Activated CD4-positive, alpha-beta T cell treated with anti-CD3 and anti-CD28 coated beads, Interleukin-2, Interleukin-4, amounts not matched to agents 100 ng/mL and 50 ng/mL, durations not matched to agents 16 hours and 8 hours (primary cell): ENCODE measurements around the gene TPCN2.

Experiments
- DNase-seq: peaks from one replicate; pipeline ENCODE4 v3.0.0-alpha.2; 2020; ENCODE audit warnings: low spot score

TPCN2 gene

DNA sequence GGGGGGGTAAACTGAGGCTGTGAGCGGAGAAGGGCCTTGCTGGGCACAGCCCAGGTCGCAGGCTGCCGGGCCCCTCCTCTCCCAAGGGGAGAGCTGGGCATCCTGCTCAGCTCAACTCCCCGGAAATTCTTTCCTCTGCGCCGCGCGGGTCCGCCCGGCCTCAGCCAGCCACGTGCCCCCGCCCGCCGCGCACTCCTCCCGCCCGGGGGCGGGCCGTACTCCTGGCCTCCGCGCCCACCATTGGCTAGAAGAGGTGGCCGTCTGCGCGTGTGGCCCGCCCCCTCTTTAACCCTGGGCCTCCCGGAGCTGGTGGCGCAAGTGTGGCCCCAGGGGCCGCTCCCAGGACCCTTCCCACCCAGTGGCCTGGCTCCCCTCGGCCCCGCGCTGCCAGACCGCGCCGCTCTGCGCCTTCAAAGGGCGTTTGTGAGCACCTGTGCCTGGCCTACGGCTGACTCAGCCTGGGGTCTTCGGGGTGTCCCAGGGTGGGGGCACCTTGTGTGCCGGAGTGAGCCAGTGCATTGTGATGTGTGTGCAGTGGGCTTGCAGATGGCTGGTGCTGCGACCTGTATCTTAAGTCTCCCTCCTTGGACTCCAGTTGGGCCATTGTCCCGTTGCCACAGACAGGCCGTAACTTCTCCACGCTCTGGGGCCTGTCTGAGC is 37.6 kb upstream of the TPCN2 start:
- DNase-seq: peak; percentile 22

DNA sequence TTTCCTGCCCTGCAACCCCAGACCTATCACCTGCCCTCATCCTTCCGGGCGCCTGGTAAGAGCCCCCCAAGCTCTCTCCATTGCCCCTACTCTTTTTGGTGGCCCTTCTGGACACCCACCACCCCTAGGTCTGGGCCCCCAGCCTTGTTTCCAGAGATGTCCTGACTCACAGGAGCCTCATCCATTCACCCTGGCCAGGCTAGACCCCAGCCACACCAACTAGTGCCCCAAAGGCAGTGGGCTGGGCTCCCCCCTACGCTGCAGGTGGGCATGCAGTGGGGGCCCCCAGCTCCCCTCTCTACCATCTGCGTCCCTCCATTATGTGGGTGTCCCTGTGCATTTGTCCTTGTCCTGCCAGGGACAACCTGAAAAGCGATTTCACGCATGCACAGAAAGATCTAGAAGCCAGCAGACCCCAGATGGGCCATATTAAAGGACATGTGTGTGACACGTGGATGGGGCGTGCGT is 37.1 kb upstream of the TPCN2 start:
- no peak for DNase-seq

DNA sequence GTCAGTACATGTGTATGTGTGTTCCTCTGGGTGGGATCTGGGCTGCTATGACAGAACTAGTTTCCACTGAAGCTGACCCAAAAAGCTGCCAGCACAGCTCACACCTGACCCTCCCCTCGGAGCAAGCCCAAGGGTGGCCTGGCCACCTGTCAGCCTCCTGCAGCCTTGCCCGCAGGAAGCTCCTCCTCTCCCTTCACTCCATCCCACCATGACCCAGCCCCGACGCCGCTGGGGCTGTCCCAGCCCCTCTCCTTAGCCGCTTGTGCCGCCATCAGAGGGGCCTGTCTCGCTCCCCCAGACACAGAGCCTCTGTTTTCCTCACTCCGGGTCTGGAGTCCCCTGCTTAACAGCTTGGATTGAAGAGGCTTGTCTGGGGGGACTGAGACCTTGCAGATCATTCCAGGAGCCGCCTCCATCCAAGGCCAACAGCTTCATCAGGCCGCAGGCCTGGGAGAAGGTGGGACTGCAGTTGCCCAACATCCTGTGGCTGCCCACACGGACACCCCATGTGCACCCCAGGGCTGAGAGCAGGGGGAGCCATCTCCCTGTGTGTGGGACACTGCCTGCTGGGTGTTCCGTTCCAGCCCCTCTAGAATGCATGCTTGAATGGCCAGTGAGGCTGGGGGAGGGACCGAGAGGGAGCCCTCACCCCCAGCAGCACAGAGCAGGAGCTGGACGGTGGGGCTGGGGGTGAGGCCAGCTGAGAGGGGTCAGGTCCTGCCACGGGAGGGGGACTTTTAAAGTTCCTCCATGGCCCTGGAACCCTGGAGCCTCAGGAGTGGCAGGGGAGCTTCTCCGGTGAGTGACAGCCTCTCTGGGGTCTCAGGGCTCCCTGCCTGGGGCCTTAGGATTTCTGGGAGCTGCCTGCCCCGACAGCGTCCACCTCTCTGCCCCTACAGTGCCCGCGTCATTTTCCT is 36.4 kb upstream of the TPCN2 start:
- DNase-seq: no peak

DNA sequence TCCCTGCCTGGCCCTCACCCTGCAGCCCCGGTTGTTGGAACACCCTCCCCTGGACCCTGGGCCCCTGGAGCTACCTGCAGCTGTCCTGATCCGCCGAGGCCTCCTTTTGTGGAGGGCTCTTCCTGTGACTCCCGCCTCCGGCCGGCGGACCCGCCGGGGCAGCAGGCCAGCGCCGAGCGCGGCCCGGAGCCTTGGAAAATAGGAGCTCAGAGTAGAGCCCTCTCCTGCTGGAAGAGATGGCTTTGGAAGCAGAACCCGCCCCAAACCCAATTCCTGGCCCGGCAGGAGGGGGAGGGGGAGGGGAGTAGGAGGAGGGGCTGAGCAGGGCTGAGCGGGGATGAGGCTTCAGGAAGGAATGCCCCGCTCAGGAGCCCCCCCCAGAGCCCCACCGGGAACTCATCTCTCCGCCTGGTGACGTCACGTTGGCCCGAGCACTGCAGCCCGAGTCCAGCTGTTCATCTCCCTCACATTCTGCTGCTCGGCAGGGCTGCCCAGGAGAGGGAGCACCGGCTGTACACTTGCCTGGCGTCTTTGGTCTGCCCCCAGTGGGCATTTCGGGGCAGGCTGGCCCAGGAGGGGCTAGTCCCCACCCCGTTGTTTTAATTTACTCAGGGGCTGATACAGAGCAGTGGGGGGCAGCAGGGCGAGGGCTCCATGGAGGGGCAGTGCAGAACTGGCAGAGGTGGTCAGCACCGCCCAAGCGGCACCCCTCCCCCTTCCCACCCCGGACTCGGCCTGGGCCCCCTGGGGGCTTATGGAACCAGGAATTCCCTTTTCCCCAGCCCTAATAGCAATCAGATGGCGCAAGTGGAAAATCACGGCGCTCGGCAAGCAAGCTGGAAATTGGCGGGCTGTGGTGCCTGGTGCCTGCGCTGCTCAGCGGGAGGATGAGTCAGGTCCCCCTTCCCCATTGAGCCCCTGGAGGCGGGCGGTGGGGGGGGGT is 35.5 kb upstream of the TPCN2 start, which contains the start of gene MRGPRF:
MRGPRF (minus strand) TSS at position 238 of the 943 bp plus-strand sequence. CDS start 3,345 bp downstream, outside the sequence.
- DNase-seq: no peak

DNA sequence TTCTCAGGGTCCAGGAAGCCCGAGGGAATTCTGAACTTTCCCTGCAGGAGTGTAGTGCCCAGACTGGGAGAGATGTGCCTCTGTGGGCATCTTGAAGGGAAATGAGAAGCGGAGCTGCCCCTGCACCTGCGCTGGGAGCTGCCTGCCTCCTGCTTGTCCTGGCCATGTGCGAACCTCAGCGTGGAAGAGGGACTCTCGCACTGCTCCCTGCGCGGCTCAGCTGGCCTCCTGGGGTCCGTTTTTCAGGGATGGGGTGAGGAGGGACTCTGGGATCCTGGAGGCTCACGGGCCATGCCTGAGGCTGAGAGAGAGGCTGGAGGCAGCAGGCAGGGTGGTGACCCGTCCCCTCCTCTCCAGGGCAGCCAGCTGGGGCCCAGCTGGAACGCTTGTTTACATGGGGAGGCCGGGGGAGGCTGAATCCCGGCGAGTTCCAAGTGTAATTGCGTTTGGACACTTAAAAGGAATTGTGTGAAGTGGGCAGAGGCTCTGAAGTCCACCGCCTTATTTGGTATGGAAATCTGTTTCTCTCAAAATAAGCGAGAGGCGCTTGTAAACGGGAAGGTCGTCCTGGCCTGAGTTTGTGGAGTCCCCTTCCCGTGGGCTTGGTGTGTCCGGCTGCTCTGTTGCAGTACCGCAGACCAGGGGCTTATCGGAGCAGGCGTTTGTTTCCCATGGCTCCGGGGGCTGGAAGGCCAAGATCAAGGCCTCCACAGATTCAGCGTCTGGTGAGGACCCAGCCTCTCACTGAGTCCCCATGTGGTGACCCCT is 34.5 kb upstream of the TPCN2 start:
- no peak for DNase-seq

DNA sequence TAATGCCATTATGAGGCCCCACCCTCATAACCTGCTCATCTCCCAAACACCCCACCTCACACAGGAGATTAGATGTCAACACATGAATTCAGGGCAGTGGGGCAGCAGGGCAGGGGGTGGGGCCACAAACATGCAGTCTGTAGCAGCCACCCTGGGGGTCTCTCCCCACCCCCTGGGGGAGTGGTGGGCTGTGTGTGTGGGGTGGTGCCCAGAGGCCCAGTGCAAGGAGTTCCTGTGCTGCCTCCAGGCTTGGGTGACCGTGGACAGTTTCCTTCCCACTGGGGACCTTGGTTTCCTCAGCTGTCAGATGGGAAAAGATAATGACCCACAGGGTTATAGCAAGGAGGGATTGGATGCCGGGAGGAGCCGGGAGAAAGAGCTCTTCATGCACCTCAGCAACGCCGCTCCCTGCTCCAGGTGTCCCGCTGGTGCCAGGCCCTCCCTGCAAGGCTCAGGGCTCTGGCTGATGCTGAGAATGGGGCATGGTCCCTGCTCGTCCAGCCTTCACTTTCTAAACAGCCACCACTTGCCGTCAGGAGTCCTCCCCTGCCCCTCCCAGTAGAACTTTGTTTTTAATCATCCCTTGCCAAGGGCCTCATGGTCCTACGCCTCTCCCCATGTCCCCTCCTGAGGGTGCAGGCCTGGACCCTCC is 33.7 kb upstream of the TPCN2 start:
- no peak for DNase-seq

DNA sequence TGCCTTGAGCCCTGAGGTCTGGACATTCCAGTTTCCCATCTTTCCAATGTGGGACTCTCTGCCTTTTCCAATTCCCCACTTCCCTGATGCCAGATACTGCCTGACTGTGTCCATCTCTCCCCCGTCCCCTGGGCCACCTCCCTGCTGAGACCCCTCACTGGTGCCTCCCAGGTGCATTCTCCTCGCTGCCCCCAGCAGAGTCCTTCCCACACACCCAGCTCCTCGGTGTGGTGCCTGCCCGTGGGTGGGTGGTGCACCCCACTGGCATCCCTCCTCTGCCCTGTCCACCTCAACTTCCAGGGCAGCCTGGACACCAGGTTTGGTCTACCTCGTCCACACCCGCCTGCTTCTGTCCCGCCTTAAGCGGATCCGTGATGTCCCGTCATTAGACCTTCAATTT is 30.8 kb upstream of the TPCN2 start:
- DNase-seq: no peak

DNA sequence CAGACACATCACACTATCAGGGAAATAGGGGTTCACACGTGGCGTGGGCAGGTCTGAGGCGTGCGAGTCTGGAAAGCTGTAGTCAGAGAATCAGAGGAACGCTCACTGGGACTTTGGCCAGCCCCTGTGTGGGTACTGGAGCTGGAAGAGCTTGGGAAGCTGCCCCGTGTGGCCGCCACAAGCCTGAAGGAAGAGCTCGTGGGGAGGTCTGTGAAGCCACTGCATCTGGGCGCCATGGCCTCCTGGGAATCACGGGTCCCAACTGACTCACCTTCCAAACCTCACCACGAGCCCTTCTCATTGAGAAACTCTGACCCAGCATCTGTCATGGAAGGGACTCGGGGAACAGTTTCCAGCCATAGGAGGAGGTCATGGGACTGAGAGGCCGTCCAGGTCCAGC is 29.8 kb upstream of the TPCN2 start:
- DNase-seq: no peak

DNA sequence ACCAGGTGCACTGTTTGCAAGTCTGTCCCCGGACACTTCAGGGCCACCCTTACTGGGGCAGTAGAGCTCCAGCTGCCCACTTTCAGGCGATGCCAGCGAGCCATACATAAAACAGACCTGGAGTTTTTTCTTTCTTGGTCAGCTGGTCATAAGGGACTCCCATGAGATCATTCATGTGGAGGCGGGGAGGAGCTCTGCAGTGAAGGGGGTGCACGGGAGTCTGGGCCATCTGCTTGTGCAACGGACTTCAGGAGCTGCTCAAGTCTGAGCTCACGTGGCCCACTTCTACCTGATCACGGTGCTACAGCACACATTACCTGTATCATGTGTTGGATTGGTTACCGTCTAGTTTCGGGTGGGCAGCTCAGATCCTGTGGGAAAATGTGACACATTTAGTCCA is 26.5 kb upstream of the TPCN2 start:
- DNase-seq: no peak

DNA sequence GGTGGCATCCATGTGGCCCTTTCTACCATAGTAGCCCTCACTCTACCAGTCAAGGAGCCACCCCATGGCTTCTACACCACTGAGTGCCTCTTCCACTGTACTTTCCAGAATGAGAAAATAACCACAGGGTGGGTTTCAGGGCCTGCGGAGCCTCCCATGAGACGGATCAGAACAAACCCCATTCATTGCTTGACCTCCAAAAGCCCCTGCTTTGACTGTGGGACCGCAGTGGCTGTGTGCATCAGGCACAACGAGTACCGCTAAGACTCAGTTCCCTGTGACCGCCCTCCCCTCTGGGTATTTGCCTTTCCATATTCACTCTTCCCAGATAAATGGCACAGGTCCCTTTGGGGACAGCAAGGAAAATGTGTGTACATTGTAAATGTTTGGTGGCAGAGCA is 24.2 kb upstream of the TPCN2 start:
- no peak for DNase-seq

DNA sequence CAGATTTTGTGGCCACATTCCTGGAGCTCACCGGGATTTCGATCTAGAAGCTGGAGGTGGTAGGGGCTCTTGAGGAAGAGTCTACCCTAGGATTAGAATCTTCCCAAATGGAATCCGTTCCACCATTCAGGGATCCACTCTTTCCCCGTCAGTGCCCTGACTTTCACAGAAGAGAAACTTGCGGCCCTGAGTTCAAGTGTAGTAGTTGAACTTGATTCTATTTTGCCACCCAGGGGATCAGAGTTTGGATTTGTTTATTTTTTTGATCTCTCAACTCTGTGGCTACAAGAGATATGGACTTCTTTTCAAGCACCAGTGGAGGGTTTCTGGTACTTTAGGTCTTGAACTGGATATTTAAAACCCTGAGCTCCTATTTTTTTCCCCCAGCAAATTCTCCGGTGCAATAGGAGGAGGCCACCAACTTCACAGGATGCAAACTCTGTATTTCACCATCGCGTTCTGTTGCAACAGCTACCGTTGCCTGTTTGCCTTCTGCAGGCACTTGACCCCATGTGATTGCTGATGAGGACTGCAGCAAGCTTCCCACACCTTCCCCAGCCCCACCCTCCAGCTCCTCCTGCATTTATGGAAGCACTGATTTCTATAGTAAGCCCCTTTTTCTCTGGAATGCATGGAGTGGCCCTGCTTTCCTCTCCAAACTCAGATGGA is 20.9 kb upstream of the TPCN2 start:
- no peak for DNase-seq

DNA sequence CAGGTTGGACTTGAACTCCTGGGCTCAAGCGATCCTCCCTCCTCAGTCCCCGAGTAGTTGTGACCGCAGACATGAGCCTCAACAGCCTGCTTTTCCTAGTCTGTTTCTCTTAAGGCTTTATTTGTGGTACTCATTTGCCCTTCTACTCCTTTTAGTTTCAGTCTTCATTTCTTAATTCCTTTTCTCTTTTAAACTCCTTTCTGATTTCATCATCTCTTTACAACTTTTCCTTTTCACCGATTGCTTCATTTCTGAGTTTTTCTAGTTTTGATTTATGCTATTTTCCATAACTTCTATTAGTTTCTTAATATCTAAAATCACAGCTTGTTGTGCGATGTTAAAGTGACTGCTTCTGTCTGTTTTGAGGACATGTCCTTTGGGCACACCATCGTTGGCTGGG is 18.4 kb upstream of the TPCN2 start:
- no peak for DNase-seq

DNA sequence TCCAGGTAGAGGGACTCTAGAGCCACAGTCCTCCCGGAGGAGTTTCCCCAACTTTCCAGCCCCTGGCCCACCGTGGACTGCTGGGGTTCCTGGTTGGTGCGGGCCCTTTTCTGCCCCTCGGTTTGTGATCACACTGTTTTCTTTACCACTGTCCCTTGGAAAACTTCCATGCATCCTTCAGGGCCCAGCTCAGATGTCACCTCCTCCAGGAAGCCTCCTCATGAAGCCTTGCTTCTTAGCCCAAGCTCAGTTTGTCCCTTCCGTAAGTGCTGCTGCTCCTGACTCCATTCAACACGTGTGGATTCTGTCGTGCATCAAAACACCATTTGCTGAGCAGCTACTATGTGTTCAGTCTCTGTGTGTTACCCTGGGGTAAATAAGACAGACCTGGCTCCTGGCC is 15.9 kb upstream of the TPCN2 start:
- no peak for DNase-seq

DNA sequence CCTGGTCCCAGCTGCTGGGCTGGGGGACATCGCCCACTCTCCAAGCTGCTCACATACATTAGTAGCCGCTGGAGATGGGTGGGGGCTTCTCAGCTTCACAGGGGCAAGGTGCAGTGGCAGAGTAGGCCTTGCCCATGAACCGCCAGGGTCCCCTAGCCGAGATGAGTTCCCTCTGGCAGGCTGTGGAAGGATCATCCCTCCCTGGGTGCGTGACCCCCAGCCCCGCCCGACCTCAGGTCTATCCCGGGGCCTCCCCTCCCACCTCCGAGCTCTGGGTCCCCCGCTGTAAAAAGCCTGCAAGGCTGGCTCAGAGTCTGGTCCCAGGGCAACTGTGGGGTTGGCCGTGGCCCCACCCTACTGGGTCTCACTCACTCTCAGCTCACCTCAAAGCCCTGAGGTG is 15.3 kb upstream of the TPCN2 start:
- DNase-seq: no peak

DNA sequence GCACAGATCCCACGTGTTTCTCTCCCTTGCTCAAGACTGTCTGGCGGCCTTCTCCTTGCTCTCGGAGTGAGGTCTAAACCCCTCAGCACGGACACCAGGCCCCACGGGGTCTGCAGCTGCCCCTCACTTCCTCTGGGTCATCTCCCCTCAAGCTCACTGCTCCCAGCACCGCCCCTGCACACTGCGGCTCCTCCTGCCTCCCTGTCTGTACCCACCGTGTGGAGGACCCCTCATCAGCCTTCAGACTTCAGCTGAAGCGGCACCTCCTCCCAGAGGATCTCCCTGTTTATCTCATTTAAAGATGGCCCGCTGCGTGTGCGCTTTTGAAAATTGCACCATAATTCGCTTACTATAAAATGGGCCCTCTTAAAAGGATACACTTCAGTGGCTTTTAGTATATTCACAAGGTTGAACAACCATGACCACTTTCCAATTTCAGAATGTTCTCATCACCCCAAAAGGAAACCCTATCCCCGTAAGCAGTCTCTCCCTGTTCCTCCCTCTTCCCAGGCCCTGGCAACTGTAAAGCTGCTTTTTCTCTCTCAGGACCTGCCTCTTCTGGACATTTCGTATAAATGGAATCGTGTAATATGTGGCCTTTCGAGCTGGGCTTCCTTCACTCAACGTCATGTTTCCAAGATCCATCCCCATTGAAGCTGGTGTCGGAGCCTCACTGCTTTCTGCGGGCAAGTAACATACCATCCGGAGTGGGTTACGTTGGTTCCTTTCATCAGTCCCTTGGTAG is 14.4 kb upstream of the TPCN2 start:
- DNase-seq: no peak

DNA sequence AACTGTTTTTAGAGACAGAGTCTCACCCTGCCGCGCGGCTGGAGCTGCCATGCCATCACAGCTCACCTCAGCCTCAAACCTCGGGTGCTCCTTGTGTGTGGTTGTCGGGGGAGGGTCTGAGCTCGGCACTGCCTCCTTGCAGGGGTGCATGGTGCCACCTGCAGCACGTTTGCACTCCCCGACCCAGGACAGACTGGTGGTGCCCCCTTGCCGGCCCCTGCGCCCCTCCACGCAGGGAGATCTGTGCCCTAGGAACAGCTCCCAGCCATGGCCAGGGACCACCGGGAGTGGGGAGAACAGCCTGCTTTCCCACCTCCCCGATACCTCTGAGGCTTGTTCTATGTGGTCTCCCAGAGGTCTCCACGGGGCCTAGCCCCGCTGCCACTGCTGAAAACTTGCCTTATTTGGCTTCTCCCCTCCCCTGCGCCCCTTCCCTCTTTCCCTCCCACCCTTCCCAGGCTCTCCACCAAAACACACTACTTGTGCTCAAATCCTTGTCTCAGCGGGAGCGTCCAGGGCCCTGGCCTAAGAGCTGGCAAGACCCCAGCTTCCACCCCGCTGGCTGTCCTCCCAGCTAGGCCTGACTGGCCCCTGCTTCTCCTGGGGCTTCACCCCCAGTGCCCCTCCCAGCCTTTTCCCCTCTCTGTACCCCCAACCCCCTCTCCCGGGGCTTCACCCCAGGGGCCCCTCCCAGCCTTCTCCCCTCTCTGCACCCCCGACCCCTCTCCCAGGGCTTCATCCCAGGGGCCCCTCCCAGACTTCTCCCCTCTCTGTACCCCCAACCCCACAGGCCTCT is 13.4 kb upstream of the TPCN2 start:
- DNase-seq: no peak

DNA sequence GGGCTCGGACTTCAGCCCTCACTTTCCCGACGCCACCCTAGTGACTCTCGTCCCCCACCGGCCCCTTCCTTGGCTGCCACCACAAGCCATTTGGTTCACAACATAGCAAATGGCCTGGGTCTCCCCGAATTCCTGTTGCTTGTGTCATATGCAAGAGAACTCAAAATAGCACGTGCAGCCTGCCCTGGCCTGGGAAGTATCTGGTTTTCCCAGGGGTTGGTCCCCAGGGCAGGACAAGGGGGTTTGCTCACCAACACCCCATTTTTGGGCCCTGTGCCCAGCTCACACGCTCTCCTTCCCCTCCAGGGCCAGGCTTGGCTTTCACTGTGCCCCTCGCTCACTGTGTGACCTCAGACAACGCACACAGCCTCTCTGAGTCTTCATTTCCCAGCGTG is 12.8 kb upstream of the TPCN2 start:
- no peak for DNase-seq

DNA sequence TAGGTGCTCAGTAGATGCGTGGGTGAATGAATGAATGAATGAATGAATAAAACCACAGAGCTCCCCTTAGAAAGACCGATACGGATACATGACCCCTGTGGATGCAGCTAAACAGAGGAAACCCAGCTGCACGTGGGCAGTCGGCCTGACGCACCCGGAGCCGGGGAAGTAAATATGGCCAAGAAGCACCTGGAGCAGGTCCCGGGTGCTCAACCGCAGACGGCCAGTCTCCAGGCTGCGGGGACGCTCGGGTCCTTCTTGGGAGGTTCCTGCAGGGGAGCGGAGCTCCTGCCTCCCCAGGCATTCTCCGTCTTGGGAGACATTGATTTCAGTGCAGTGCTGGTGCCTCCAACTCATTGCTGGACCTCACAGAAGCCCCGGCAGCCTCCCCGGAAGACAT is 11.7 kb upstream of the TPCN2 start:
- no peak for DNase-seq

DNA sequence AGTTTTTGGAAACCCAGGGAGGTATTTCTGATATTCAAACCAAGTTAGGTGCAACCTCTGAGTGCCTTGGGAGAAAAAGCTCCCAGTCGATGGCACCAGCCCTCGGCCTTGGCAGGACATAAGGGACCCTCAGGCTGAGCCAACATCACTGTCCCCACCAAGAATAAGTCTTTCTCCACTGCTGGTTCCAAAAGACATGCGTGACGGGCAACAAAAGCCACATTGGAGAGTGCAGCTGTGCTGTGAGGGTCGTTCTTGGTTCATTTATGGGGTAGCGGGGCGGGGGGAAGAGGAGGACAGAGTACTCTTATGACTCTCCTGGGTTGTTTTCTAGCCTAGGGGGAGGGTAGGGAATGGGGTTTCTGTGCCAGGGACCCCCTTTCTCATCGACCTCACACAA is 11.2 kb upstream of the TPCN2 start:
- DNase-seq: no peak
